ENCODE data around the gene PLD2.
"Not testable (repeated sequence)": the region's sequence is repeated elsewhere in the genome, so short reads cannot be mapped to it uniquely, and the experiment has no call there.

Gene PLD2

DNA sequence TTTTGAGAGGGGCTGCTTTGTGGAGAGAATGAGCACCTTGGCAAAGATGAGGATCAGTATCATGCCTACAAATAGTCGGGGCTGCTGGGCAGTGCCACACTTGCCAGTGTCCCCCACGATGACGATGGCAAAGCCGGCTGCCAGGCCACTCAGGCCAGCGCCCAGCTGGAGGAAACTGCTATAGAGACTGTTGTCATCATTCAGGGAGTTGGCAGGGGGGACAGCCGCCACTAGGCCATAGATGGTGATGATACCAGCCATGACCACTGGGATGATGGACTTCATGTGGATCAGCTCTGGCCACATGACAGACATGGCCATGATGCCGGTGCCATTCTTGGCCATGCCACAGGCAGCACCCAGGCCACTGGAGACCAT, 50.0 kb downstream of the PLD2 start:
- DNase-seq (ENCODE audit: low read depth in 2 of 2), result no peak

DNA sequence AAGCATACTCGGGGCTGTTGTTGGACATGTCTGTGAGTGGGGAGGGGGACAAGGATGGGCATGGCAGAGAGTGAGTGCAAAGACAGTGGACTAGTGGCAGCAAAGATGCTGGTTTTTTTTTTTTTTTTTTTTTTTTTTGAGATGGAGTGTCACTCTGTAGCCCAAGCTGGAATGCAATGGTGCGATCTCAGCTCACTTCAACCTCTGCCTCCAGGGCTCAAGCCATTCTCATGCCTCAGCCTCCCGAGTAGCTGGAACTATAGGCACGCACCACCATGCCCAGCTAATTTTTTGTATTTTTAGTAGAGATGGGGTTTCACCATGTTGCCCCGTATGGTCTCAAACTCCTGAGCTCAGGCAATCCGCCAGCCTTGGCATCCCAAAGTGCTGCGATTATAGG, 50.4 kb downstream of the PLD2 start:
- not testable (repeated sequence) for DNase-seq (ENCODE audit: low read depth in 2 of 2)

DNA sequence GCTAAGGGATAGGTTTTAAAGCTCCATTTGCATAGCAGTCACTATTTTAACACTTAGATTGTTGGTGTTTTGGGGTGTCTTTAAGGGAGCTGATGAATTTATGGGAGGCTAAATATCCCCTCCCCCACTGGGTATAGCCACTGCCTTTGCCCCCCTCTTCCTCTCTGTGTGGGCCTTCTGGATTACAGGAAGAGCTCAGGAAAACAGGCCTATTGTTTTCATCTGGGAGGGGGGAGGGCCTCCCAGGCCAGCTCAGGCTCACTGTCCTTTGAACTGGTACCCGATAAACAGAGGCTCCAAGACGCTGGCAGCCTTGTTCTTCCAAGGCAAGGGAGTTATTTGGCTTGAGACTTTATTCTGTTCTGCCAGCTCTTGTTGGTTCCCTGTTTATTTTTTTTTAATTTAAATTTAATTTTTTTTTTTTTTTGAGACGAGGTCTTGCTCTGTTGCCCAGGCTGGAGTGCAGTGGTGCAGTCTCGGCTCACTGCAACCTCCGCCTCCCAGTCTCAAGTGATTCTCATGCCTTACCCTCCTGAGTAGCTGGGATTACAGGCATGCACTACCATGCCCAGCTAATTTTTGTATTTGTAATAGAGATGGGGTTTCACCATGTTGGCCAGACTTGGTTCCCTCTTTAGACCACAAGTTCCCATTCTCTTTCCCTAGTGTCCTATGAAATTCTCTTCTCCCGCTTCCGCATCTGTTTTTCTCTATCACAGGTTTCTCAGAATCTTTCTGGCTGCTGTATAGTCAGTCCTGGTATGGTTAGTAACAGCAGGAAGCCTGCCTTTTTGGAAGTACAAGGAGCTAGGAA, 51.3 kb downstream of the PLD2 start:
- no peak for DNase-seq (ENCODE audit: low read depth in 2 of 2)

DNA sequence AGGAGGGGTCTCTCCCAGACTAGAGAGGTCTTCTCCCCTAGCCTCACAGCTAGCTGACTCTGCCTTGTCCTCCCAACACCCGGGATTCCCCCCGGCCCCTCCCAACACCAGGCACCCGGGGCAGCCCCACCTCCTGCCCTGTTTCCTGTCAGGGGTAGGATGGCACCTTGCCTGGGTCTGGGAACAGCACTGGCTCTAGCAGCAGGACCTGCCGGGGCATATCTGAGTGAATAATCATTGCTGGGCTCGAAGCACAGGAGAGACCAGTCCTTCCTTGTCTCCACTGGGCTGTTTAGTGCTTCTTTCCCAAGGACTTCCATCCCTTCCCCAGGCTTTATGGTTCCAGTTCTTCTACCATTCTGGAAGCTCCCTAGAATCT, 51.9 kb downstream of the PLD2 start:
- no peak for DNase-seq (ENCODE audit: low read depth in 2 of 2)

DNA sequence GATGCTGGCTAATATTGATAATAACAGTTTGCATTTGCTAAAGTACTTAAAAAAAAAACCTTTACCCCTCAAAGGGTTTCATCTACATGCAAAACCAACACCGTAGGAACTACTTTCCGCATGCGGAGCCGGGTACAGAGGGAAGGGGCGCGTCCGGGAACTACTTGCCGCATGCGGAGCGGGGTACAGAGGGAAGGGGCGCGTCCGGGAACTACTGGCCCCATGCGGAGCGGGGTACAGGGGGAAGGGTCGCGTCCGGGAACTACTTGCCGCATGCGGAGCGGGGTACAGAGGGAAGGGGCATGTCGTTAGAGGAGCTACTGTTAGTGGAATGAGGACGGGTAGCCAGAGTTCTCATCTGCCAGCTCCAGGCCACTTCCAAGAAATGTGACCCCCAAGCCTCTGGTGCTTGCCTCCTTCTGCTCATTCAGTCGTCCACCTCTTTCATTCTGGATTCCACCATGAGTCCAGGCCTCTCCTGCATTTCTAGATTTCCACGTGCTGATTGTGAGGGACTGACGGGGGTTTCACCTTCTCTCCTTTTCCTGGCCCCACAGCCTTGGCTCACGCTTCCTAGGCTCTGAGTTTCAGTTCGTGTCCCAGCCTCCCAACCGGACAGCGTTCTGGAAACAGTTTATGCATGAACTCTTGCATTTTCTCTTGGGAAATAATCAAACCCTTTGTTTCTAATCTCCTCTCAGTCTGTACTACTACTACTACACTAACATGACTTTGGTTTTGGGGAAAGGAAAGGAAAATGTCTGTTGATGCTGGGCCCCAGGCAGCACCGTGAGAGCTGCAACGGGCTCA, 53.1 kb downstream of the PLD2 start:
- DNase-seq (ENCODE audit: low read depth in 2 of 2), result no peak

DNA sequence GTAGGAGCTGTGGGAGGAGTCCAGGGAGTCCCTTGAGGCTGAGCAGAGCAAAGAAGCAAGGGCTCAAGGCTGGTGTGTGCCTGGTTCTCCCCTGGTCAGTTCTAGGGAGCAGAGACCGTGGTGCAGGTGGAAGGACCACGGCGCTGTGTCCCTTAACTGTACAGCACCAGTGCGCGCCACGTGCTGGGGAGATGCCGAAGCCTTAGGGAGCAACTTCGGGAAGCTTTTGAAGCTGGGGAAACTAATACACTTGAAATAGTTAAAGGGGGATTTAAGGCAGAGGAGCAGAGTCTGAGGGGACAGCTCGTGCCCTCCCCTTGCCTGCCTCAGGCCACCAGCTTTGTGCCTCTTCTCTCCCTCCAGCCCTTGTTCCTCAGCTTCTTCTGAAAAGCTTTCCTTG, 53.7 kb downstream of the PLD2 start:
- DNase-seq (ENCODE audit: low read depth in 2 of 2), result no peak

DNA sequence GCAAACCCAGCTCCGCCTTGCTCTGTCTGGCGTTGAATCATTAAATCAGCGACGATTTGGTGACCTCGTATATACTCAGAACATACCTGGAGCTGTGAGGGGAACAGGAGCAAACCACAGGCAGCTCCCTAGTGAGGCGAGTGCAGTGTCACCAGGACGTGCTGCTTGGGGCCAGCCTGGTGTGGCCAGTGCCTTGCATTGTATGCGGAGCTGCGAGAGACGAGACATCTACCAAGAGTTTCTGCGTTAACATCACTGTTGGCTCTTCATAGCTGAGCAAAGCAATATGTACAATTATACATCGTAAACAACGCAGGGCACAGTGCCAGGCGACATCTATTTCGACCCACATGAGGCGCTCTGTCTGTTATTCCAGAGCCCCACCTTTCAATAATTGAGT, 54.1 kb downstream of the PLD2 start:
- DNase-seq (ENCODE audit: low read depth in 2 of 2), result no peak

DNA sequence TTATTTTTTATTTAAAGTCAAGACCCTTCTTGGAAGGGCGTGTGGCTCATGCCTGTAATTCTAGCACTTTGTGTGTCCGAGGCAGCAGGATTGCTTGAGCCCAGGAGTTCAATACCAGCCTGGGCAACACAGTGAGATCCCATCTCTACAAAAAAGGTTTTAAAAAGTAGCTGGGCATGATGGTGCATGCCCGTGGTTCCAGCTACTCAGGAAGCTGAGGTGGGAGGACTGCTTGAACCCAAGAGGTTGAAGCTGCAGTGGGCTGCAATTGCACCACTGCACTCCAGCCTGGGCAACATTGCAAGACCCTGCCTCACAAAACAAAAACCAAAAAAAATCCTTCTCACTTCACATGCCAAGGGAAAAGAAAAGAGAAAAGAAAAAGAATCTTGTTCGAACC, 55.8 kb downstream of the PLD2 start:
- DNase-seq (ENCODE audit: low read depth in 2 of 2), result no peak

DNA sequence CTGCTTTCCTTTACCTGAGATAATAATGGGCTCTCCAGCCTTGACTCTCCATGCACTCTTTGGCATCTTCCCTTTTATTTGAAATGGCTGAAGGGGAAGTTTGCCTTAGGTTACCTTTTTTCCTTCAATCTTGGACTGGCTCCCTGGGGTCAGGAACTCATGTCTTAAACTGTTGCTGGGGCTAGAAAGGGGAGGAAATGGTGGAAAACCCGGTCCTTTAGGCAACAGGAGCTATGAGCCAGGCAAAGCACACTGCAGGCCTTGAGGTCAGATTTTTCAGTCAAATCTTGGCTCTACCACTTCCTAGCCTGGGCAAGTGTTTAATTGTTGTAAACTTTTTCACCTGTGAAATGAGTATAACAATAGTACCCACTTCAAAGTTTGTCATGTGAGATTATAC, 56.4 kb downstream of the PLD2 start:
- DNase-seq (ENCODE audit: low read depth in 2 of 2), result no peak

DNA sequence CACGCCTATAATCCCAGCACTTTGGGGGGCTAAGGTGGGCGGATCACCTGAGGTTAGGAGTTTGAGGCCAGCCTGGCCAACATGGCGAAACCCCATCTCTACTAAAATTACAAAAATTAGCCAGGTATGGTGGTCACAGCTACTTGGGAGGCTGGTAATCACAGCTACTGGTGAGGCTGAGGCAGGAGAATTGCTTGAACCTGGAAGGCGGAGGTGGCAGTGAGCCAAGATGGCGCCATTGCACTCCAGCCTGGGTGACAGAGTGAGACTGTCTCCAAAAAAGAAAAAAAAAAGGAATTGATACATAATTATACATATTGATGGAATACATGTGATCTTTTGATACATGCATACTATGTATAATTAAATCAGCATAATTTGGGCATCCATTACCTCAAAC, 60.6 kb downstream of the PLD2 start:
- not testable (repeated sequence) for DNase-seq (ENCODE audit: low read depth in 2 of 2)

DNA sequence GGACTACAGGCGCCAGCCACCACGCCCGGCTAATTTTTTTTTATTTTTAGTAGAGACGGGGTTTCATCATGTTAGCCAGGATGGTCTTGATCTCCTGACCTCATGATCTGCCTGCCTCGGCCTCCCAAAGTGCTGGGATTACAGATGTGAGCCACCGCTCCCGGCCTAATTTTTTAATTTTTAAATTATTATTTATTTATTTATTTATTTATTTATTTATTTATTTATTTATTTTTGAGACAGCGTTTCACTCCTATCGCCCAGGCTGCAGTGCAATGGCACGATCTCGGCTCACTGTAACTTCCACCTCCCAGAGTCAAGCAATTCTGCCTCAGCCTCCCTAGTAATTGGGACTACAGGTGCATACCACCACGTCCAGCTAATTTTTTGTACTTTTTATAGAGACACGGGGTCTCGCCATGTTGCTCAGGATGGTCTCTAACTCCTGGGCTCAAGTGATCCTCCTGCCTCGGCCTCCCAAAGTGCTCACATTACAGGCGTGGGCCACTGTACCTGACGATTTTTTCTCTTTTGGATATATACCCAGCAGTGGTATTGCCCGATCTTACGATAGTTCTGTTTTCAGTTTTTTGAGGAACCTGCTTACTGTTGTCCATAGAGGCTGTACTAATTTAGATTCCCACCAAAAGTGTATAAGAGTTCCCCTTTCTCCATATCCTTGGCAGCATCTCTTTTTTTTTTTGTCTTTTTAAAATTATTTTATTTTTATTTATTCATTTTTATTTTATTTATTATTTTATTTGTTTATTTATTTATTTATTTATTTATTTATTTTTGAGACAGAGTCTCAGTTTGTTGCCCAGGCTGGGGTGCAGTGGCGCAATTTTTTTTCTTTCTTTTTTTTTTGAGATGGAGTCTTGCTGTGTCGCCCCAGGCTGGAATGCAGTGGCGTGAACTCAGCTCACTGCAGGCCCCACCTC, 62.4 kb downstream of the PLD2 start:
- DNase-seq (ENCODE audit: low read depth in 2 of 2), result not testable (repeated sequence)

DNA sequence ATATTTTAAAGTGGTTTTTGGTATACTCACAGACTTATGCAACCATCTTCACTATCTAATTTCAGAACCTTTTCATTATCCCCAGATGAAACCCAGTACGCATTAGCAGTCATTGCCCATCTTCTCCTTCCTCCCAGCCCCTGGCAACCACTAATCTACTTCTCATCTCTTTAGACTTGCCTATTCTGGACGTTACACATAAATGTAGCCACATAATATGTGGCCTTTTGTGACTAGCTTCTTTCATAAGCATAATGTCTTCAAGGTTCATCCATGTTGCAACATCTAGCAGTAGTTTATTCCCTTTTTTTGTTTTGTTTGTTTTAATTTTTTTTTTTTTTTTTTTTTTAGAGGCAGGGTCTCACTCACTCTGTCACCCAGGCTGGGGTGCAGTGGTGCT, 63.9 kb downstream of the PLD2 start:
- DNase-seq (ENCODE audit: low read depth in 2 of 2), result no peak

DNA sequence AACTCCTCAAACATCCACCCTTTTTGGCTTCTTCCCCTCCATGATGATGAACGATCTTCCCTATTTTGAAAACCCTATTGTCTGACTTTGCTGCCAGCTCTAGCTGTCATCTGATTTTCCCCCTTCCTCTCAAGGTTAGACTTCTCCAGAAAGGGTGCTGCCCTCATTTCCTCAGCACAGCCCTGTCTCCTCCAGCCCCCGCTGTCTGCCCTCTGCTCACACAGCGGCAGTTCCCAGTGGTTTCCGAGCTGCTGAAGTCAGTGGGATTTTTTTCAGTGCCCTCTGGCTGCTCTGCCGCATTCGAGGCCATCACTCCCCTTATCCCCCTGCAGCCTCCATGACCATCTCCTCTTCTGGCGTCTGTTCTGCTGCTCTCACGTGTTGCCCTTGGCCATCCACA, 65.8 kb downstream of the PLD2 start:
- DNase-seq (ENCODE audit: low read depth in 2 of 2), result no peak
